Esophagus (tissue), 2 donors: ENCODE measurements around the gene VIPR1. TPM values are rescaled to one million over a fixed set of nuclear protein-coding genes. Genes with fewer than 3 reads are reported as not detected.

Experiments used
- H3K27ac ChIP-seq, 2 donors: one replicate each; pipeline ENCODE4 v1.5.1; 2013; ENCODE audit warnings: low read depth in 2 of 2, mild to moderate bottlenecking in 2 of 2, inconsistent platforms in 1 of 2, low read length in 1 of 2, moderate library complexity in 1 of 2
- H3K27me3 ChIP-seq, 2 donors: one replicate each; pipeline ENCODE4 v1.6.1; 2013; ENCODE audit warnings: low read length in 2 of 2, control low read depth in 1 of 2, mild to moderate bottlenecking in 1 of 2; ENCODE audit not compliant: insufficient read depth in 2 of 2, control insufficient read depth in 1 of 2
- H3K36me3 ChIP-seq, 2 donors: one replicate each; pipeline ENCODE4 v1.6.1; 2013; ENCODE audit warnings: low read length in 1 of 2; ENCODE audit not compliant: control insufficient read depth in 2 of 2, insufficient read depth in 2 of 2
- H3K4me1 ChIP-seq, 2 donors: one replicate each; pipeline ENCODE4 v1.6.1; 2013; ENCODE audit warnings: low read length in 1 of 2; ENCODE audit not compliant: control insufficient read depth in 2 of 2, insufficient read depth in 2 of 2
- H3K4me3 ChIP-seq, 2 donors: one replicate each; pipeline ENCODE4 v1.5.1; 2013; ENCODE audit warnings: low read length in 2 of 2, mild to moderate bottlenecking in 2 of 2, low read depth in 1 of 2, moderate library complexity in 1 of 2
- H3K9me3 ChIP-seq, 2 donors: one replicate each; pipeline ENCODE4 v1.6.1; 2013; ENCODE audit warnings: mild to moderate bottlenecking in 2 of 2, low read depth in 1 of 2, low read length in 1 of 2, moderate library complexity in 1 of 2; ENCODE audit not compliant: control insufficient read depth in 2 of 2, insufficient read depth in 1 of 2
- WGBS, 2 donors: extraction: QIAGEN DNeasy Blood & Tissue Kit; methylation state at CpG; one replicate each; pipeline ENCODE4 v1.1.7; 2013; 5-methylcytosine and 5-hydroxymethylcytosine counted together
- polyA plus RNA-seq, 2 donors: library from polyadenylated mRNA; stranded (reverse); fragments of 200-250 nt; gene quantifications; one replicate each; pipeline ENCODE4 v1.2.3, GENCODE V29; 2013
- donor health status: healthy with polysubstance abuse.
- donor health status: Bipolar disorder and iron deficiency.

The VIPR1 gene
- polyA plus RNA-seq, 2 donors = 3.6 to 7.0 TPM

GRCh38 chr3:42501321-42501680 lies 1.1 kb upstream of the VIPR1 start:
- Histone ChIP-seq H3K36me3 (no peaks in the 10 kb centered on the region), H3K4me3 (peak overlapping the region; percentile 48 to 57), H3K27ac (no peak overlapping the region), H3K27me3 (no peaks in the 10 kb centered on the region), H3K9me3 (no peaks in the 10 kb centered on the region), H3K4me1 (peaks cover 2 to 10% of the 10 kb centered on the region in 2 donors)
- 7 to 8% methylated on average over 27 of the region's 27 CpGs for WGBS, 2 donors

GRCh38 chr3:42501681-42502428 lies 588 bp upstream of the VIPR1 start:
- peak overlapping the region; percentile 48 to 57 for H3K4me3 ChIP-seq
- no peaks in the 10 kb centered on the region for H3K27me3 ChIP-seq
- peak overlapping the region in 1 of 2 donors; percentile 14 for H3K27ac ChIP-seq
- 1 to 2% methylated on average over 45 to 46 of the region's 46 CpGs for WGBS, 2 donors
- H3K36me3 ChIP-seq = no peaks in the 10 kb centered on the region
- peaks cover 2 to 10% of the 10 kb centered on the region in 2 donors for H3K4me1 ChIP-seq
- no peaks in the 10 kb centered on the region for H3K9me3 ChIP-seq

- H3K4me3 ChIP-seq = peak overlapping the region; percentile 48 to 57
- WGBS, 2 donors = 50 to 53% methylated on average over 4 of the region's 4 CpGs
- no peak overlapping the region for H3K27ac ChIP-seq
- H3K27me3 ChIP-seq = no peaks in the 10 kb centered on the region
- H3K4me1 ChIP-seq = peaks cover 2 to 13% of the 10 kb centered on the region in 2 donors
- H3K36me3 ChIP-seq = no peaks in the 10 kb centered on the region
- no peaks in the 10 kb centered on the region for H3K9me3 ChIP-seq
Observed at GRCh38 chr3:42503251-42503924, 945 bp downstream of the VIPR1 start.

- Histone ChIP-seq H3K27ac (no peak overlapping the region), H3K27me3 (no peaks in the 10 kb centered on the region), H3K4me3 (no peak overlapping the region), H3K36me3 (no peaks in the 10 kb centered on the region), H3K4me1 (peaks cover 2 to 13% of the 10 kb centered on the region in 2 donors), H3K9me3 (no peaks in the 10 kb centered on the region)
- WGBS, 2 donors = 84 to 96% methylated on average over 4 of the region's 4 CpGs
Observed at GRCh38 chr3:42503957-42504333, 1.5 kb downstream of the VIPR1 start.

- WGBS, 2 donors = 76 to 80% methylated on average over 10 of the region's 10 CpGs
- H3K9me3 ChIP-seq = no peaks in the 10 kb centered on the region
- H3K27me3 ChIP-seq = no peaks in the 10 kb centered on the region
- H3K36me3 ChIP-seq = no peaks in the 10 kb centered on the region
- no peak overlapping the region for H3K27ac ChIP-seq
- peaks cover 2 to 13% of the 10 kb centered on the region in 2 donors for H3K4me1 ChIP-seq
- H3K4me3 ChIP-seq = no peak overlapping the region
Observed at GRCh38 chr3:42504334-42505127, 2.1 kb downstream of the VIPR1 start.

GRCh38 chr3:42505128-42505848 lies 2.8 kb downstream of the VIPR1 start:
- no peaks in the 10 kb centered on the region for H3K36me3 ChIP-seq
- no peak overlapping the region for H3K27ac ChIP-seq
- H3K4me1 ChIP-seq = peaks cover 2 to 13% of the 10 kb centered on the region in 2 donors
- no peak overlapping the region for H3K4me3 ChIP-seq
- H3K27me3 ChIP-seq = no peaks in the 10 kb centered on the region
- no peaks in the 10 kb centered on the region for H3K9me3 ChIP-seq
- 87% methylated on average over 5 to 6 of the region's 6 CpGs for WGBS, 2 donors

GRCh38 chr3:42505849-42506410 lies 3.5 kb downstream of the VIPR1 start:
- no peak overlapping the region for H3K27ac ChIP-seq
- H3K36me3 ChIP-seq = no peaks in the 10 kb centered on the region
- no peaks in the 10 kb centered on the region for H3K27me3 ChIP-seq
- H3K9me3 ChIP-seq = no peaks in the 10 kb centered on the region
- peaks cover 2 to 13% of the 10 kb centered on the region in 2 donors for H3K4me1 ChIP-seq
- no peak overlapping the region for H3K4me3 ChIP-seq
- WGBS, 2 donors = 79 to 90% methylated on average over 4 of the region's 4 CpGs

- H3K27me3 ChIP-seq = no peaks in the 10 kb centered on the region
- H3K4me1 ChIP-seq = peaks cover 2 to 7% of the 10 kb centered on the region in 2 donors
- H3K4me3 ChIP-seq = no peak overlapping the region
- WGBS, 2 donors = 34 to 44% methylated on average over 7 of the region's 7 CpGs
- H3K9me3 ChIP-seq = no peaks in the 10 kb centered on the region
- H3K36me3 ChIP-seq = no peaks in the 10 kb centered on the region
- H3K27ac ChIP-seq = peak overlapping the region in 1 of 2 donors; percentile 54
Observed at GRCh38 chr3:42507252-42507651, 4.8 kb downstream of the VIPR1 start.
